ENCODE data around the gene HEATR9.

Gene HEATR9

DNA sequence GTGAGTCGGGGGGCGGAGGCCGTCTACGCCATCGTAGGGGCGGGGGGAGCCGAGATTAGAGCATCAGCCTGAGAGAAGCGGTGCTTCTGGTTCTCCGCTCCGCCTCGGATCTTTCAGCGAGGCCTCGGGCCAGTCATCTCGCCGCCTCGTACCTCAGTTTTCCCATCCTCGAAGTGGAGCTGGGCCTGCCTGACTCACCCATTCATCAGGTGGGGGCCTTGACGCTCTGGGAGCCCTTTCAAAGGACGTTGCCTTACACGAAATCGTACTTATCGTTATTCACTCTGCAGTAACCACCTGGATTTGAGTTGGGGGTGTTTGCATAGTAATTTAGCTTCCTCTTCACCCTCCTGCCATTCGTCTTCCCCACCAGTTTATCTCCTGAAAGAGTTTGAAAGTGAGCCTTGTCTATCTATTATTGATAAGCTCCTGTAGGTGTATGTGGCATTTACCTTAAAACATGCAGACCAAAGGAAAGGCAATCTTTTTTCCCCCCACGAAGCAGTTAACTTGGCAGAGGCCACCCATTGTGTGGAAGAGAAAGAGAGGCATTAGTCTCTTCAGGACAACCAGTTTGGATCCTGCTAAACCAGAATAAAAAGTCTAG lies 58.7 kb downstream of the HEATR9 start:
- H3K27me3 ChIP-seq (replicated peaks; ENCODE audit: control insufficient read depth, insufficient read depth, low read length, poor library complexity, severe bottlenecking): no peaks in the 10 kb centered on the region
- DNase-seq: no peak
- peak overlapping the region; percentile 75 for H3K4me3 ChIP-seq (ENCODE audit: insufficient read depth, low read depth, low read length, poor library complexity, severe bottlenecking)
- peak overlapping the region; percentile 87 for H3K27ac ChIP-seq (ENCODE audit: insufficient read depth, low read length, poor library complexity, severe bottlenecking)
- H3K36me3 ChIP-seq (ENCODE audit: control insufficient read depth, insufficient read depth, low read length): no peaks in the 10 kb centered on the region
- H3K4me1 ChIP-seq (ENCODE audit: control insufficient read depth, insufficient read depth, low read length, poor library complexity, severe bottlenecking): peaks cover 18% of the 10 kb centered on the region
- no peaks in the 10 kb centered on the region for H3K9me3 ChIP-seq (ENCODE audit: control insufficient read depth, low read length)

GRCh38 chr17:35808962-35809854 lies 59.5 kb downstream of the HEATR9 start, which contains the start of gene TAF15:
TAF15 (plus strand) TSS chr17:35809484; CDS start chr17:35809570, 86 bp downstream.
- peak; percentile 90 to 94 (median 93) for DNase-seq
- Histone ChIP-seq H3K4me1 (ENCODE audit: control insufficient read depth, insufficient read depth, low read length, poor library complexity, severe bottlenecking) (peaks cover 18% of the 10 kb centered on the region), H3K27ac (ENCODE audit: insufficient read depth, low read length, poor library complexity, severe bottlenecking) (peak within 1 kb of the TSS; percentile 87), H3K36me3 (ENCODE audit: control insufficient read depth, insufficient read depth, low read length) (no peaks in the 10 kb centered on the region), H3K9me3 (ENCODE audit: control insufficient read depth, low read length) (no peaks in the 10 kb centered on the region), H3K4me3 (ENCODE audit: insufficient read depth, low read depth, low read length, poor library complexity, severe bottlenecking) (peak within 1 kb of the TSS; percentile 75), H3K27me3 (replicated peaks; ENCODE audit: control insufficient read depth, insufficient read depth, low read length, poor library complexity, severe bottlenecking) (no peaks in the 10 kb centered on the region)

GRCh38 chr17:35808240-35808961 lies 60.3 kb downstream of the HEATR9 start:
- Histone ChIP-seq H3K27me3 (replicated peaks; ENCODE audit: control insufficient read depth, insufficient read depth, low read length, poor library complexity, severe bottlenecking) (no peaks in the 10 kb centered on the region), H3K4me3 (ENCODE audit: insufficient read depth, low read depth, low read length, poor library complexity, severe bottlenecking) (peak overlapping the region; percentile 75), H3K36me3 (ENCODE audit: control insufficient read depth, insufficient read depth, low read length) (no peaks in the 10 kb centered on the region), H3K4me1 (ENCODE audit: control insufficient read depth, insufficient read depth, low read length, poor library complexity, severe bottlenecking) (peaks cover 18% of the 10 kb centered on the region), H3K27ac (ENCODE audit: insufficient read depth, low read length, poor library complexity, severe bottlenecking) (peak overlapping the region; percentile 87), H3K9me3 (ENCODE audit: control insufficient read depth, low read length) (no peaks in the 10 kb centered on the region)
- no peak for DNase-seq

DNA sequence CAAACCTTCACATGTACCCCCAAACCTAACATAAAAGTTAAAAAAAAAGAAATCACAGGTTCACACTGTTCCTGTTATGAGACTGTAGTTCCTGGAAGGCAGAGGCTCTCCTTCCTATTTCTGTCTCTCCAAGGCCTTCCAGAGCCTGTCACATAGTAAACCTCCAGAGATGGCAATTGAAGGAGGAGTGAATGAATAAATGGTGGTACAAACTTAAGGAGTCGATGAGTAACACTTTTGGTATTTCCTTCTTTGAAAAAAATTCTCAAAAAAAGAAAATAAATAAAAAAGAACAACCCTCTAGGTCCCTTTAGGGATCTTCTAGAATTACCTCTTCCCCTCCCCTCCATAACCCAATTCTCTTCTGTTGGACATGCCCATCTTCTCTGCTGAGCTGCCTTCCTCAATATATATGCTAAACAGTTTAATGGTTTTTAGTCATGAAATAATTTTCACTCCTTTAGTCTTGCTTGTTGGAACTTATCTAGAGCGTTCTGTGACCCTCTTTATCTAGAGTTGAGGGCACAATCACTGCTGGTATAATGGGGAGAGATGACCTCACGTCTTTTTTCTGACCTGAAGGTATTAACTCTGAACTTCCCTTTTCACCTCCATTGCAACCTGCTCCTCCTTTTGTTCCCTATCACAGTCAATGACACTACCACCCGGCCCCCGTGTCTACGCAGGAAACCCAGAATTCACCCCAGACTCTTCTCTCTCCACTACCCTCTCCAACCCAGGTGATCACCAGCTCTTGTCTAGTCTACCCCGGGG lies 61.1 kb downstream of the HEATR9 start:
- H3K27me3 ChIP-seq (replicated peaks; ENCODE audit: control insufficient read depth, insufficient read depth, low read length, poor library complexity, severe bottlenecking): no peaks in the 10 kb centered on the region
- no peaks in the 10 kb centered on the region for H3K9me3 ChIP-seq (ENCODE audit: control insufficient read depth, low read length)
- DNase-seq: no peak
- H3K36me3 ChIP-seq (ENCODE audit: control insufficient read depth, insufficient read depth, low read length): no peaks in the 10 kb centered on the region
- no peak overlapping the region for H3K4me3 ChIP-seq (ENCODE audit: insufficient read depth, low read depth, low read length, poor library complexity, severe bottlenecking)
- peaks cover 18% of the 10 kb centered on the region for H3K4me1 ChIP-seq (ENCODE audit: control insufficient read depth, insufficient read depth, low read length, poor library complexity, severe bottlenecking)
- H3K27ac ChIP-seq (ENCODE audit: insufficient read depth, low read length, poor library complexity, severe bottlenecking): peak overlapping the region; percentile 87
